ENCODE results near the gene SMYD3. TPM values are rescaled to one million over a fixed set of nuclear protein-coding genes. Genes with fewer than 3 reads are reported as not detected.

The SMYD3 gene
- total and polyA plus RNA-seq, 2 donors (not counting 1 experiment from before 2014, with no cell fraction given) = 69.4 to 83.1 TPM

DNA sequence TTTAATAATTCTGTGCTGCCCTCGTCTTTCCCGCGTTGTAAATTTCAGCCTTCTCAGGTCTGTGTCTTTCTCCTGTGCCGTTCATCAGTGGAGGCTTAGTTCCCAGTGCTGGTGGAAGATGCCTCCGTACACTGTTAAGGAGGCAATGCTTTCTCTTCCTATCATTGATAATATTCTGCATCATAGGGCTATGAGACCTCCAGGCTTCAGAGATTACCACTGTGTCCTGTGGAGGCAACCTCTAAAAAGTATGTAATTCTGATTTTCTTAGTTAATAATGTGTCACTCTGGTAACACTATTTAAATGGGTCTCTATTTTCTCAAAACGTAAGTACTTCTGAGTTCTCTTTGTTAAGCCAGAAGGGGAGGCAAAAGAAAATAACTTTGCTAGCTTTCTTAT is 538.3 kb downstream of the SMYD3 start:
- H3K9me3 ChIP-seq (ENCODE audit: control insufficient read depth, insufficient read depth, low read depth, low read length) = no peaks in the 10 kb centered on the region
- H3K9ac ChIP-seq (ENCODE audit: insufficient read depth, low read length) = no peak overlapping the region
- TF ChIP-seq EZH2 (IDR thresholded peaks at IDR 0.05; ENCODE audit: low read length, missing control alignments) = no peak
- TF ChIP-seq, protein P1, sequence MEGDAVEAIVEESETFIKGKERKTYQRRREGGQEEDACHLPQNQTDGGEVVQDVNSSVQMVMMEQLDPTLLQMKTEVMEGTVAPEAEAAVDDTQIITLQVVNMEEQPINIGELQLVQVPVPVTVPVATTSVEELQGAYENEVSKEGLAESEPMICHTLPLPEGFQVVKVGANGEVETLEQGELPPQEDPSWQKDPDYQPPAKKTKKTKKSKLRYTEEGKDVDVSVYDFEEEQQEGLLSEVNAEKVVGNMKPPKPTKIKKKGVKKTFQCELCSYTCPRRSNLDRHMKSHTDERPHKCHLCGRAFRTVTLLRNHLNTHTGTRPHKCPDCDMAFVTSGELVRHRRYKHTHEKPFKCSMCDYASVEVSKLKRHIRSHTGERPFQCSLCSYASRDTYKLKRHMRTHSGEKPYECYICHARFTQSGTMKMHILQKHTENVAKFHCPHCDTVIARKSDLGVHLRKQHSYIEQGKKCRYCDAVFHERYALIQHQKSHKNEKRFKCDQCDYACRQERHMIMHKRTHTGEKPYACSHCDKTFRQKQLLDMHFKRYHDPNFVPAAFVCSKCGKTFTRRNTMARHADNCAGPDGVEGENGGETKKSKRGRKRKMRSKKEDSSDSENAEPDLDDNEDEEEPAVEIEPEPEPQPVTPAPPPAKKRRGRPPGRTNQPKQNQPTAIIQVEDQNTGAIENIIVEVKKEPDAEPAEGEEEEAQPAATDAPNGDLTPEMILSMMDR (conservative IDR thresholded peaks at IDR 0.05 in 1 of 2, IDR thresholded peaks at IDR 0.05 in 1 of 2; ENCODE audit: low read depth in 1 of 2, low read length in 2 of 2) = no peak
- peak overlapping the region; percentile 43 for H3K27ac ChIP-seq (ENCODE audit: insufficient read depth, low read length)
- no peaks in the 10 kb centered on the region for H3K27me3 ChIP-seq (ENCODE audit: control insufficient read depth, insufficient read depth, low read length)
- DNase-seq (ENCODE audit: low read depth in 2 of 2) = no peak
- peak overlapping the region; percentile 13 for H3K4me2 ChIP-seq (ENCODE audit: extremely low read depth, insufficient read depth, low read length)
- H4K20me1 ChIP-seq (ENCODE audit: control insufficient read depth, extremely low read depth, insufficient read depth, low read length) = no peaks in the 10 kb centered on the region
- no peak overlapping the region for H2AFZ ChIP-seq (ENCODE audit: low read length)
- H3K4me3 ChIP-seq (replicated peaks in 1 of 4; ENCODE audit: control extremely low read depth in 1 of 4, insufficient read depth in 1 of 4, low read depth in 3 of 4, low read length in 4 of 4) = no peak overlapping the region
- H3K79me2 ChIP-seq (ENCODE audit: control insufficient read depth, insufficient read depth, low read length) = no peaks in the 10 kb centered on the region
- no peaks in the 10 kb centered on the region for H3K36me3 ChIP-seq (ENCODE audit: control insufficient read depth, insufficient read depth, low read length)
- H3K4me1 ChIP-seq (ENCODE audit: control insufficient read depth, extremely low read depth, insufficient read depth, low read length) = peaks cover 6% of the 10 kb centered on the region

DNA sequence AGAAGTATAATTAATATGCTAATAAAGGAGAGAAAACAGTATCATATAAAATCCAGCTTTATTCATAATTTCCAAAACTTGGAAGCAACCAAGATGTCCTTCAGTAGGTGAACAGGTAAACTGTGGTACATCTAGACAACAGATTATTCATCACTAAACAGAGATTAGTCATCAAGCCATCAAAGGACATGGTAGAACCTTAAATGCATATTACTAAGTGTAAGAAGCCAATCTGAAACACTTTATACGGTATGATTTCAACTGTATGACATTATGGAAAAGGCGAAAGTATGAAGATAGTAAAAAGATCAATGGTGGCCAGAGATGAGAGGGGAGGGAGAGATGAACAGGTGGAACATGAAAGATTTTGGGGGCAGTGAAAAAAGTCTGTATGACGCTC is 541.7 kb downstream of the SMYD3 start:
- H3K27ac ChIP-seq (ENCODE audit: insufficient read depth, low read length) = no peak overlapping the region
- H3K4me3 ChIP-seq (replicated peaks in 1 of 4; ENCODE audit: control extremely low read depth in 1 of 4, insufficient read depth in 1 of 4, low read depth in 3 of 4, low read length in 4 of 4) = no peak overlapping the region
- no peaks in the 10 kb centered on the region for H3K36me3 ChIP-seq (ENCODE audit: control insufficient read depth, insufficient read depth, low read length)
- H2AFZ ChIP-seq (ENCODE audit: low read length) = no peak overlapping the region
- no peak overlapping the region for H3K9ac ChIP-seq (ENCODE audit: insufficient read depth, low read length)
- no peak for TF ChIP-seq EZH2 (IDR thresholded peaks at IDR 0.05; ENCODE audit: low read length, missing control alignments)
- TF ChIP-seq, protein P1 (conservative IDR thresholded peaks at IDR 0.05 in 1 of 2, IDR thresholded peaks at IDR 0.05 in 1 of 2; ENCODE audit: low read depth in 1 of 2, low read length in 2 of 2) = no peak
- no peaks in the 10 kb centered on the region for H3K79me2 ChIP-seq (ENCODE audit: control insufficient read depth, insufficient read depth, low read length)
- no peak overlapping the region for H3K4me2 ChIP-seq (ENCODE audit: extremely low read depth, insufficient read depth, low read length)
- H4K20me1 ChIP-seq (ENCODE audit: control insufficient read depth, extremely low read depth, insufficient read depth, low read length) = no peaks in the 10 kb centered on the region
- no peaks in the 10 kb centered on the region for H3K27me3 ChIP-seq (ENCODE audit: control insufficient read depth, insufficient read depth, low read length)
- no peaks in the 10 kb centered on the region for H3K9me3 ChIP-seq (ENCODE audit: control insufficient read depth, insufficient read depth, low read depth, low read length)
- H3K4me1 ChIP-seq (ENCODE audit: control insufficient read depth, extremely low read depth, insufficient read depth, low read length) = peaks cover 10% of the 10 kb centered on the region
- no peak for DNase-seq (ENCODE audit: low read depth in 2 of 2)

- H3K9ac ChIP-seq (ENCODE audit: insufficient read depth, low read length) = no peak overlapping the region
- no peaks in the 10 kb centered on the region for H3K79me2 ChIP-seq (ENCODE audit: control insufficient read depth, insufficient read depth, low read length)
- TF ChIP-seq, protein P1 (conservative IDR thresholded peaks at IDR 0.05 in 1 of 2, IDR thresholded peaks at IDR 0.05 in 1 of 2; ENCODE audit: low read depth in 1 of 2, low read length in 2 of 2) = no peak
- no peak for TF ChIP-seq EZH2 (IDR thresholded peaks at IDR 0.05; ENCODE audit: low read length, missing control alignments)
- no peak overlapping the region for H2AFZ ChIP-seq (ENCODE audit: low read length)
- H3K27me3 ChIP-seq (ENCODE audit: control insufficient read depth, insufficient read depth, low read length) = no peaks in the 10 kb centered on the region
- H3K4me3 ChIP-seq (replicated peaks in 1 of 4; ENCODE audit: control extremely low read depth in 1 of 4, insufficient read depth in 1 of 4, low read depth in 3 of 4, low read length in 4 of 4) = no peak overlapping the region
- no peaks in the 10 kb centered on the region for H3K9me3 ChIP-seq (ENCODE audit: control insufficient read depth, insufficient read depth, low read depth, low read length)
- no peak for DNase-seq (ENCODE audit: low read depth in 2 of 2)
- no peaks in the 10 kb centered on the region for H3K36me3 ChIP-seq (ENCODE audit: control insufficient read depth, insufficient read depth, low read length)
- no peaks in the 10 kb centered on the region for H4K20me1 ChIP-seq (ENCODE audit: control insufficient read depth, extremely low read depth, insufficient read depth, low read length)
- H3K4me2 ChIP-seq (ENCODE audit: extremely low read depth, insufficient read depth, low read length) = no peak overlapping the region
- H3K27ac ChIP-seq (ENCODE audit: insufficient read depth, low read length) = no peak overlapping the region
- peaks cover 5% of the 10 kb centered on the region for H3K4me1 ChIP-seq (ENCODE audit: control insufficient read depth, extremely low read depth, insufficient read depth, low read length)
Measured at GRCh38 chr1:245963649-245964048, 543.4 kb downstream of the SMYD3 start.
